DMS53 (cell line): ENCODE data around the gene LZTR1.

Experiments
- DNase-seq: peaks from one replicate; lab custom pipeline; 2025; lab: John Stamatoyannopoulos, UW

The LZTR1 gene

DNA sequence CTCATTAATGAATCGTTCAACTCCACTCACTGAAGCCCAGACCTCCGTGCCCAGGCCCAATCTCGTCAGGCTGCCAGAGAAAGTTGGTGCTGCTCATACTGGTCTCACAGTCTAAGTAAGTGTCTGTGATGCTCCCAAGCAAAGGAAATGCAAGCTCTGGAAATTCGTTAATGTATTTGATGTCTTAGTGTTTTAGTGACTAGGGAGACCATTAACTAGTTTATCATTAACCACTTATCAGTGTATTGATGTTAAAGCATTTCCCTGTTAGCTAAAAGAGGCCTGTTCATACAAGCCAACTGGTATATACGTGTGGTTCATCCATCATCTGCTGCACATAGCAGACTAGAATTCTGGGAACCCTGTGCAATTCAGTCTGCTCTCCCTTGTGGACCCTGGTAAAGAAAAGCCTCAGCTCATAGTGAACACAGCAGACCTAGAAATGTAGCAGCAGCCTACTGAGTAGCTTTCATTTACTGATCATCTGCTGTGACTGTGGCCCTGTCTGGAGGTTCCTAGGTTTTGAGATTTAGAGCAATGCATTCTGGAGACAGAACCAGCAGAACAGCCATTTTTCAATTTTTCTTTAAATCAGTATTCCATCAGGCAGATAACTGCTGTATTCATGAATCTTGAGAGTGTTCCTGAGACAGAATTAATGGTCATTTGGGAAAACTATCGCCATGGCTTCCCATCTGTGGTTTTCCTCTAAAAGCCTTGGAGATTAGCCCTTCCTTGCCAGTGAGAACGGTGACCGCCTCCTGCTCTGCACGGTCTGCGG, 30.8 kb upstream of the LZTR1 start:
- DNase-seq, result peak; percentile 18

DNA sequence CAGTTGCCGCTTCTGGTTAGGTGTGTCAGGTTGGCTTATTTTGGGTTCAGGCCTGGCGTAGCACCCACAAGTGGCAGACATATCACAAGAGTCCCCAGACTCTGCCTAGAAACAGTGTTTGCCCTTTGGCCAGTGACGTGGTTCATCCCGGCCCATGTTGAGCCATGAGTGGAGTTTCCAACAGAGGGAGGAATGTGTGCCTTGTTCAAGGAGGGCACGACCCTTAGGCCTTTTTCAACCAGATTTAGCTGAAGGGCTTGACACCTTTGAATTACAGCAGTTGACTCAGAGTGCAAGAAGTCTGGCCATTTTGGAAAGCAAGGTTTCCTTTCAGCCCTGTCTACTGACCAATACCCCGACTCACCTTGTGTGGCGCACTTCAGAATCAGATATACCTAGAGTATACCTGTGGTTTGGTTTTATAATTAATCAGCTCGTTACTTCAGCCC, 30.1 kb upstream of the LZTR1 start:
- DNase-seq, result no peak

DNA sequence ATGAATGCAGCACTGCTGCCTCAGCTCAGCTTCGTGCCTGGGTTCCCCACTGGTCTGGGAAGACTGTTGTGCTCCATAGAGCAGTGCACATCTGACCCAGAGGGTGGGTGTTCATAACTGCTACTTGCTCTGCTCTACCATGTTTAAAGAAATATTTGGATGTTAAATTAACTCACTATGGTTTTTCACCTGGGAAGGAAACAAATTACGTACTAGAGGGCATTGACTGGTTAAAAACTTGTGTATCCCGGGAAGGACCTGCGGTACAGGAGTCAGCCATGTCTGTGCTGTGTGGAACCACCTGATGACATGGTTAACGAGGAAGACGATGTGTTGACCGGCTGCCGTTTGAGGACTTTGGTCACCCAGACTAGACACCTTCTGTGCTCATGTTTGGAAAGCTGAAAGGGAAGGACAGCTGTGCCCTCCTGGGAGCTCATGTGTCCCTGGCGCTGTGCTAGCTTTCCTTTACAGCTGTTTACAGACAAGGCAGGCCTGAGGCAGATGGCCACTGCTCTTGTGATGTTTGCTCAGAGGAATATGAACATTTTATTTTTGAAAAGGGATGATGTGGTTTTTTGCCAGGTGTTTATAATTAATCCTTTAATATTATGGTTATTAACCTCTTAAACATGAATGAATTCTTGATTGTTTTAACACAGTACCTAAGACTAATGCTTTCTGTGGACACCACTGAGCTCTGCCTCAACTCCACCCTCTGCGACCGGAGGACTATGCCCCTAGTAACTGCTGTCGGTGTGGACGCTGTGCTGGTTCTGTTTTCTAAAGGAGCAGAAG, 29.4 kb upstream of the LZTR1 start:
- DNase-seq, result peak; percentile 88

DNA sequence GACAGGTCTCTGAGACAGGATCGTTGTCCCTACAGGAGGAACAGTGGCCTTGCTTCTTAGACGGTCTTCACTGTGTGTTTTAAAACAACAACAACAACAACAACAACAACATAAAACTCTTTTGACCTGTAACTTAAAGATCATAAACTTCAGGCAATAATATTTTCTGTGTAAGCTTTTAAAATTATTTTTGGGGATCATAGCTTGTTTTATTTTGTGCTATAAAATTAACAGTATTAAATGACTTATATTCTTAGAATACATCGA, 28.8 kb upstream of the LZTR1 start:
- no peak for DNase-seq

DNA sequence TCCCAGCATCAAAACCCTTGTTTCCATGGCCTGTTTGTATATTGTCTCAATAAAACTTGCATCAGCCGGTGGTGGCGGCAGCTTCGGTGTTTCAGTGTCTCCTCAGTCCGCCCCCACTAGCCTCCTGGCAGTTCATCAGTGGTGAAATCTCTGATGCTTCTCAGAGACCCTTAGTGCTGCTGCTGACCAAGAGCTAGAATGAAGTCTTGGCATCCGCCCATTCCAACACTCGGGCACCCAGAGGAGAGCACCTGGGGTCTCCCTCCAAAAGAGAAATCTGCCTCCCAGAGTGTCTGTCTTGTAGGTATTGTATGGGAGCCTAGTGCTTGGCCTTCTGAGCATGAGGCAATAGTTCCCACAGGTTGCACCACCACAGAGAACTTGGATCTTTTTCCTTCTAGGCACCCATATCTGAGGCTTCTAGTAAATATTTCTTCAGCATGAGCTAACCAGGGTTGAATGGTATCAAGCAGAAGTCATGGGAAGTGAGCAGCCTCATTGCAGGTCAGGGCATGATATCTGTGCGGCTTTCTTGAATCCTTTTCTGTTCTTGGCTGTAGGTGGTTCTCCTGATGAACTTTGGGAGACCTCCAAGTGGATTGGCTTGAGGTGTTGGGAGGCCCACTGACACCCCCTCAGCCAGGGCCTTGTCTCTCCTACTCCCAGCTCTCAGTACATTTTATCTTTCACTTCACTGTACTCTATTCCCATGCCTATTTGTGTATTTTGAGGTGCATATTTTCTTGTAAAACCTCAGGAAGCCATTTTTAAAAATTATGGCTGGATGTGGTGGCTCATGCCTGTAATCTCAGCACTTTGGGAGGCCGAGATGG, 28.2 kb upstream of the LZTR1 start:
- DNase-seq, result no peak

DNA sequence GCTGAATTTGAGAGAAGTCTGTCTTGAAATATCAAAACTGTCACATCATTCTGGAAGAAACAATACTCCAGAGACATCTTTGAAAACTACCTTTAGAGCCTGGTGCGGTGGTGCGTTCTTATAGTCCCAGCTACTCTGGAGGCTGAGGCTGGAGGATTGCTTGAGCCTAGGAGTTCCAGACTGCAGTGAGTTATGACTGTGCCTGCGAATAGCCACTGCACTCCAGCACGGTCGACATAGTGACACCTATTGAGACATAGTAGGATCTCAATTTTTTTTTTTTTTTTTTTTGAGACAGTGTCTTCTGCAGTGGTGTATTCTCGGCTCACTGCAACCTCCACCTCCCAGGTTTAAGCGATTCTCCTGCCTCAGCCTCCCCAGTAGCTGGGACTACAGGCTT, 26.5 kb upstream of the LZTR1 start:
- no peak for DNase-seq

DNA sequence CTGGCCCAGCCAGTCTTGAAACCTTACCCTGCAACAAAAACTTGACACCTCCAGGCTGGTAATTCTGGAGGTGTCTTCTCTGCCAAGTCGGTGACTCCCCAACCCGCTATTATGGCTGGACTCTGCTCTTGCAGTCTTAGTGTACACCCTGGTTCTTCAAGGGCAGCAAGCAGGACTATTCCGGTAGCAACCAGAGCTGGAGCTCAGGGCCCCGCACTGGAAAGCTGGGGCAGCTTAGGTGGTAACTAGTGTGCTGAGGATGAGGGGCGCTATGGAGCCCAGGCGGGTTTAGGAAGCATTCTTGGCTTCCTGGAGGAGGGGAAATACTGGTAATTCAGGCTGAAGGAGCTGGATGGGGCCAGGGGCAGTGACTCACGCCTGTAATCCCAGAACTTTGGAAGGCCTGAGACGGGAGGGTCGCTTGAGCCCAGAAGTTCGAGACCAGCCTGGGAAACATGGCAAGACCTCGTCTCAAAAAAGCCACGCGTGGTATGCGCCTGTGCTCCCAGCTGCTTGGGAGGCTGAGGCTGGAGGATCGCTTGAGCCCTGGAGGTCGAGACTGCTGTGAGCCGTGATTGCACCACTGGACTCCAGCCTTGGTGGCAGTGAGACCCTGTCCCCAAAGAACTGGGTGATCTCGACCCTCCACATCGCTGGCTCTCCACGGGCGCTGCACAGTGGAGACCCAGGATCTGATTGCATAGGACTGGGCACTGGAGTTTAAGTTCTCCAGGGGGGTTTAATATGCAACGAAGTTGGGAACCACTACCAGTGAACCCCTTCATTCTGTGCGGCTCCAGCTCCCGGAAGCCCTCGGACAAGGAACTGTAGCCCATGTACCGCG, 25.6 kb upstream of the LZTR1 start:
- peak; percentile 57 for DNase-seq

DNA sequence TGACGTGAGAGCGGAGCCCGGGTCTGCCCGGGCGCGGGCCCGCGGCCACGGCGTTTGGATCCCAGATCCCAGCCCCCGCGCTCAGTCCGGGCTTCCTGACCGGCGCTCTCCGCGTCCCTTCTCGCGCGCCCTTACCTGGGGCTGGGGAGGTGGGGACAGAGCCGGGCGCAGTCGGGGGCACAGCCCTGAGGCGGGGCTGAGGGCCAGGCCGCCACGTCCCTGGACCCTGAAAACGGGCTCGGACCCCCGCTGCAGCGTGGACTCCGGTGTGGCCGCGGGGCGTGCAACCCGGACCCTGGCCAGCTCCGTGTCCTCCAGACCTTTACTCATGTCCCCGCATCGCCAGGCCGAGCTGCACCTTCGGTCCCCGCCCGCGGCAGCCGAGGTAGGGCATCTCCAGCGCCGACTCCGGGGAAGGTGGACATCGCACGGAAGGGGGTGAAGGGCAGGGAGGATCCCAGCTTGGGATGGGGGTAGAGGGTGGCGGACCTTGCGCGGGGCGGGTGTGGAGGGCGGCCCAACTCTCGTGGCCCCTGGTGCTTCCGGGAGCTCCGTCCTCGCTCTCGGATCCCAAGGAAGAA, 24.9 kb upstream of the LZTR1 start:
- peak; percentile 52 for DNase-seq

DNA sequence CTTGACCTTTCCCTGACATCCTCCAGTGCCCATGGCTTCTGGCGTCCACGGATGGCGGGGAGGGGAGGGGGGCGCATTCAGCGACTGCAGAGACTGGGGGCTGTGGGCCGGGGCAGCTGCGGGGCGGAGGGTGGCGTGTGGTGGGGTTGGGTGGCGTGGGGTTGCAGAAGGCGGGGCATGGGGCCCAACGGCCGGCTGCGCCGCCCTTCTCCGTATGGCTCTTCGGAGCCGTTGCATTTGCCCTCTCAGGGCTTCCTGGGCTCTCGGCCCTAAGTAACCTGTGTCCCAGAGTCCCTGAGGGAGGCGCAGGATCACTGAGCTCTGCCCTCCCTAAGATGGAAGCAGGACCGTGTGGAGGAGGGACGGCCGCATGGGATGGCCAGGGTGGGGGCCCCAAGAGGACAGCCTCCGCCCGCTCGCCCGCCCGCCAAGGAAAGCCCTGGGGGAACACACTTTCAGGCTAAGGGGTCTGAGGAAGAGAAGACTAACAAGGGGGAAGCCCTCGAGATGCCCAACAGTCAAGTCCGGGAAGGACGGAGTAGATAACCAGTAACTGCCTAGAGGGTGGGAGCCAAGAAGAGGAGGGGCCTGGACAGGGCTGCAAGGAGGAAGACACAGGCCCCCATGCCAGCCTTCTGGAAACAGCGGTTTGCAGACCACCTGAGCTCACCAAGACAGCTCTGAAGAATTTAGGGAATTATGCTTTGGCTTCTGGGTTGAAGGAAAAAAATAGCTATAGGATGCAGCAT, 24.2 kb upstream of the LZTR1 start:
- DNase-seq, result peak; percentile 56

DNA sequence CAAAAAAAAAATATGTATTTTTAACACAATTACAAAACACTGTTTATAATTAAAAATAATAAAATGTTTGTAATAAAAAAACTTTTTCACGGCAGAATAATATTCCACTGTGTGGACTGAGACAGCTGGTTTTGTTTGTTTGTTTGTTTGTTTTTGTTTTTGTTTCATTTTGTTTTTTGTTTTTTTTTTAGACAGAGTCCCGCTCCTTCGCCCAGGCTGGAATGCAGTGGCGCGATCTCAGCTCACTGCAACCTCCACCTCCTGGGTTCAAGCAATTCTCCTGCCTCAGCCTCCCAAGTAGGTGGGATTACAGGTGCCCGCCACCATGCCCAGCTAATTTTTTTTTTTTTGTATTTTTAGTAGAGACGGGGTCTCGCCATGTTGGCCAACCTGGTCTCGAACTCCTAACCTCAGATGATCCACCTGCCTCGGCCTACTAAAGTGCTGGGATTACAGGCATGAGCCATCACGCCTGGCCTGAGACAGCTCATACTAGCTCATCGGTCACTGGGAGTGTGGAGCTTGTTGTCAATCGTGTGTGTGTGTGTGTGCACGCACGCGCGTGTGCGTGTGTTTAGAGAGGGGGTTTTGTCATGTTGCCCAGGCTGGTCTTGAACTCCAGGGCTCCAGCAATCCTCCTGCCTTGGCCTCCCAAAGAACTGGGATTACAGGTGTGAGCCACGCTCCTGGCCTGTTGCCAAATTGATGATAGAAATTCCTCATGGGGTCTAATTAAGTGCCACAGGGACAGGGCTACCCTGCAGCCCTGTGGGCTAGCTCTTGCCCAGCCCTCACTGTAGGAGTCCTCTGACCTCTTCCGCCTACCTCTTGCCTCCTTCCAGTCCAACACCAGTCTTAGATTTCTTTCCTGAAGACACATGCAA, 22.3 kb upstream of the LZTR1 start:
- no peak for DNase-seq

DNA sequence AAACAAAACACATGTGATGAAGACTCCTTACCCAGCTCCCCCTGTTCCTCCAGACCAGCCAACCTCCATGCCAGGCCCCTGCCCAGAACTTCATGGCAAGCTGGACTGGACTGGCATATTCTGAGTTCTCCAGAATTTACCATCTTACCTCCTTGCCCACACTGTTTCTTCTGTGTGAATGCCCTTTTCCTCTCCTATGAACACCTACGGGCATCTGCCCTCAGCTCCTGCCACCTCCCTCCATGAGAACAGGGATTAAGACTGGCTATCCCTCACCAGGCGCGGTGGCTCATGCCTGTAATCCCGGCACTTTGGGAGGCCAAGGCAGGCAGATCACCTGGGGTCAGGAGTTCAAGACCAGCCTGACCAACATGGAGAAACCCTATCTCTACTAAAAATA, 21.5 kb upstream of the LZTR1 start:
- DNase-seq, result no peak

DNA sequence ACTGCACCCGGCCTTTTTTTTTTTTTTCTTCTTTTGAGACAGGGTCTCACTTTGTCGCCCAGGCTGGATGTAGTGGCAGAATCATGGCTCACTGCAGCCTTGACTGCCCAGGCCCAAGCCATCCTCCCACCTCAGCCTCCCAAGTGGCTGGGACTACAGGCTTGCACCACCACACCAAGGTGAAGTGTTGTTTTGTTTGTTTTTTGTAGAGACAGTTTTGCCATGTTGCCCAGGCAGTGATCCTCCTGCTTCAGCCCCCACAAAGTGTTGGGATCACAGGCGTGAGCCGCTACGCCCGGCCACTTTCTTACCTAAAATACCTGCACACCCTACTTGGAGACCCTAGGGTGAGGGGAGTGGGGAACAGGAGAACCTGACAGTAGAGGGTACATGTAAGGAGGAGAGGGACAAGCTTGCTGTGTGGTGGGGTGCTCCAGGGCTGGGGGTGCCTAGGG, 19.6 kb upstream of the LZTR1 start:
- no peak for DNase-seq

DNA sequence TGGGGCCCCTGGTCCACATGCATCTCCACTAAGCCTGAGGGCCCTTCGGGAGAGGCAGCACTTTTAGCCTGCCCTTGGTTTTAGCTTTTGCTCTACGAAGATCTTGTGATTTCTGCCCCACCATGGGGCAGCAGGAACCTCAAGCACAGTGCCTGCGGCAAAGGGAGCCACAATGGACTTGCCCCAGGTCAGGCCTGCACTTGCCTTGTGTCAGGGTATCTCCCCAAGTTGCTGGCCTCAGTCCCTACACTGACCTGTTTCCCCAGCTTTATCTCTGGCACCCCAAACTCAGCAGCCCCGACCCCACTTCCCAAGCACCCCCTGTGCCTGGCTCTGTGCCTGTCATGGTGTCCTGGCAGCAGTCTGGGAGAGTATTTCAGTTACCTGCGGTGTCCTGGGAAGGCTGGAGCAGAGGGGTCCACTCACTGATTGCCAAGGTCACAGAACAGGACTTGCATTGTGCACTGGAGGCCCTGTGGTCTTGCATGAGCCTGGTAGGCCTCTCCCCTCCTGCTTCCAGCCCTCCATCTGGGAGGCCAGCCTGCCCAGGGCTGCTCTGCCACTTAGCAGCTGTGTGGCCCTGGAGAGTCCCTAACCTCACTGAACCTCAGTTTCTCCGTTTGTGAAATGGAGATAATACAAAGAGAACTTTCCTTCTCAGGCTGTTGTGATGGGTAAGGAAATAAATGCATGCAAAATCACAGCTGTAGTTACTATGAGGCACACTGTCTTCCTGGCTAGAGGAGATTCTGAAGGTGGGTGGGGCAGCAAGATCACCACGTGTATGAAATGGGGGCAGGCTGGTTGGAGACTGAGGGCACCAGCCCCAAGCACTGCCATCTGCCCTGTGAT, 18.7 kb upstream of the LZTR1 start:
- no peak for DNase-seq

DNA sequence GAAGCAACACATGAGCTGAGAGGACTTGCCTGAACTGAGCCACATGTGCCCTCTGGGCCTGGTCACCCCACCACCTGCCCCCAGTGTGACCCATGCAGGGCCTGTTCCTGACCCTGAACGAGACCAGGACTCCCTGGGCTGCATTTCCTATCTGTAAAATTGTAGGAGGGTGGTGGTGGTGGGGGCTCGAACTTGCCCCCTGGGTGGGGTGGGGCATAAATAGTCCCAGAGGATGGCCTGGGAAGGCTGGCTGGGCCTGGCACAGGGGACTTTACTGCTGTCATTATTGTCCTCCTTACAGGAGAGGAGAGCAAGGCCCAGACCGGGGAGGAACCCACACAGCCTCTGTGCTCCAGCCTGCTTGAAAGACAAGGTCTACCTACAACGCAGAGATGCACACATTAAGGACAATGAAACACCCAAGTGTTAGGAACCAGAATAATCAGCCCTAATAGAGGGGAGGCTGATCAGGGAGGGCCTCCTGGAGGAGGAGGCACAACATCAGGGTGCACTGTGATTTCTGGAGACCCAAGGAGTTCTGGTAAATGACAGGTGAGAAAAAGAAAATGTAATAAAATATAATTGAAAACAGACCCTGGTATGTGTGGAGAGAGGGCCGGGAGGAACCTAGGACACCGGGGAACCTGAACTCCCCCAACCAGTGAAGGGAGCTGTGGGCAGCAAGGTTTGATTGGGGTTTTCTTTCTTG, 17.9 kb upstream of the LZTR1 start:
- peak; percentile 4 for DNase-seq

DNA sequence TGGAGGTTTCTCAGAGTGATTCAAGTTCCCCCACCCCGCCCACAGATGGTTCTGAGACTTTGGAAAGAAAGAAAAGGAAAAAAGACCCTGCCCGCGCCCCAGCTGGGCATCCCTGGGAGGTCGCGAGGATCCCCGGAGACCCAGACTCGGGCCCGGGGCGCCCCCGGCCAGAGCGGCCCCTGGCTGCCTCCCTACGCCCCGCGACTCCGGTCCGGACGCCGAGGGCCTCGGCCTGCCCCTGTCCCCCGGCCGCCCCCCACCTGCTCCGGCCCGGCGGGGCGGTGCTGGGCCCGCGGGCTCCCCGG, 17.3 kb upstream of the LZTR1 start:
- no peak for DNase-seq

DNA sequence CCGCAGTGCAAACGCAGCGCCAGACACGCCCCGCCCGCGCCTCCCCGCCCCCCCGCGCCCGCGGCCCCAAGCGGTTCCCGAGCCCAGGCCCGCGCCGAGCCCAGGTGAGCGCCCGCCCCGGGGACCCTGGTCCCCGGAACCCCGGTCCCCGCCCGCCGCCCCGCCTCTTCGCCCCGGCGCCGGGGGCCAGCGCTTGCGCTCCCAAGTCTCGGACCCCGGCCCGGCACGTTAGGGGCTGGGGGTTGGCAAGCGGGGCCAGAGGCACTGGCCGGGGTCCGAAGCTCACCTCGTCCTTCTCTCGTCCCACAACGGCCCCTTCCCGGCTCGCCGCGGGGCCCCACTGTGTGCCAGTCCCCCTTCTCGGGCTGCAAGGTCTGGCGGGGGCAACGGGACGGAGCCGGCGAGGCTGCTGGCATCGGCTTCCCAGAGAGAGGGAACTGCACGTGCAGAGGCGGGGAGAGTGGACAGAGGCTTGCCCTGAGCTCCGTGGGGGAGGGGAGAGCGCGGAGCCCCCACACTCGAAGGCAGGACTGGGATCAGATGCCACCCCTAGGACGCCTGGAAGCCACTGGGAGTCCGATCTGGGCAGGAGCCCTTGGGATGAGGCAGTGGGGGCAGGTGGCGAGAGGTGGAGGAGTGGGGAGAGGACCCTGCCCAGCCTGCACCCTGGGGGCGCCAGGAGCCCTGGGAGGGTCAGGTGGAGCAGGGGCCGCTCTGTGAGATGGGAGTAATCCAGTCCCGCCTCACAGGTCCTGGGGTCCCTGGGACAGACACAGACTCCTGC, 16.8 kb upstream of the LZTR1 start:
- DNase-seq, result peak; percentile 9
